Coronary artery (tissue), 2 donors: ENCODE measurements around the gene GCNT4.
A peak's percentile ranks its signal among the peaks of the same experiment; 100 is the strongest.

ENCODE experiments used
- DNase-seq: peaks from one replicate; pipeline ENCODE4 v3.0.0-alpha.2; 2017; ENCODE audit warnings: low spot score
- H3K27ac ChIP-seq, 2 donors: fragments of 200-600 bp; sonication (generic); one replicate each; pipeline ENCODE4 v1.5.1; 2016 to 2019
- H3K4me3 ChIP-seq: fragments of 200-600 bp; sonication (generic); 2 replicates; pipeline ENCODE4 v1.5.1; 2016; ENCODE audit warnings: mild to moderate bottlenecking, moderate library complexity
- TF ChIP-seq, protein P1 (sequence below): fragments of 200-600 bp; sonication (generic); IDR thresholded peaks from one replicate; pipeline ENCODE4 v1.5.1; 2019; ENCODE audit warnings: antibody characterized with exemption

Gene GCNT4

DNA sequence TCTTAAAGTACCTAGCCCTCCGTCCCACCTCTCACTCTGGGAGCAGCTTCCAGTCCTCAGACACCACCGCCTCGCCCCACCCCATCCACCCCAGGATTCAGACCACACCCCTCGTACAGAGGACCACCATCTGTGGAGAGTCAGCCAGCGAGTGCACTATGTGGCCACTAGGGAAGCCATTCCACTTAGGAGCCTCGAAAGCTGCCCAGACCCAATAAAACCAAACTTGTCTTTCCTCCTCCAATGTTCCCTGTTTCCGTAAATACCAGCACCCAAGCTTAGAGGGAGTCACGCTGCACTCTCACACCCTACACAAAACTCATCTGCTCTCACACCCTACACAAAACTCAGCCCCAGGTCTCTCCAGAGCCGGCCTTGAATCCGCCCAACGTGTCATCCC, 1.9 kb downstream of the GCNT4 start:
- peak overlapping the region; percentile 5 for H3K4me3 ChIP-seq
- TF ChIP-seq, protein P1, sequence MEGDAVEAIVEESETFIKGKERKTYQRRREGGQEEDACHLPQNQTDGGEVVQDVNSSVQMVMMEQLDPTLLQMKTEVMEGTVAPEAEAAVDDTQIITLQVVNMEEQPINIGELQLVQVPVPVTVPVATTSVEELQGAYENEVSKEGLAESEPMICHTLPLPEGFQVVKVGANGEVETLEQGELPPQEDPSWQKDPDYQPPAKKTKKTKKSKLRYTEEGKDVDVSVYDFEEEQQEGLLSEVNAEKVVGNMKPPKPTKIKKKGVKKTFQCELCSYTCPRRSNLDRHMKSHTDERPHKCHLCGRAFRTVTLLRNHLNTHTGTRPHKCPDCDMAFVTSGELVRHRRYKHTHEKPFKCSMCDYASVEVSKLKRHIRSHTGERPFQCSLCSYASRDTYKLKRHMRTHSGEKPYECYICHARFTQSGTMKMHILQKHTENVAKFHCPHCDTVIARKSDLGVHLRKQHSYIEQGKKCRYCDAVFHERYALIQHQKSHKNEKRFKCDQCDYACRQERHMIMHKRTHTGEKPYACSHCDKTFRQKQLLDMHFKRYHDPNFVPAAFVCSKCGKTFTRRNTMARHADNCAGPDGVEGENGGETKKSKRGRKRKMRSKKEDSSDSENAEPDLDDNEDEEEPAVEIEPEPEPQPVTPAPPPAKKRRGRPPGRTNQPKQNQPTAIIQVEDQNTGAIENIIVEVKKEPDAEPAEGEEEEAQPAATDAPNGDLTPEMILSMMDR: no peak

DNA sequence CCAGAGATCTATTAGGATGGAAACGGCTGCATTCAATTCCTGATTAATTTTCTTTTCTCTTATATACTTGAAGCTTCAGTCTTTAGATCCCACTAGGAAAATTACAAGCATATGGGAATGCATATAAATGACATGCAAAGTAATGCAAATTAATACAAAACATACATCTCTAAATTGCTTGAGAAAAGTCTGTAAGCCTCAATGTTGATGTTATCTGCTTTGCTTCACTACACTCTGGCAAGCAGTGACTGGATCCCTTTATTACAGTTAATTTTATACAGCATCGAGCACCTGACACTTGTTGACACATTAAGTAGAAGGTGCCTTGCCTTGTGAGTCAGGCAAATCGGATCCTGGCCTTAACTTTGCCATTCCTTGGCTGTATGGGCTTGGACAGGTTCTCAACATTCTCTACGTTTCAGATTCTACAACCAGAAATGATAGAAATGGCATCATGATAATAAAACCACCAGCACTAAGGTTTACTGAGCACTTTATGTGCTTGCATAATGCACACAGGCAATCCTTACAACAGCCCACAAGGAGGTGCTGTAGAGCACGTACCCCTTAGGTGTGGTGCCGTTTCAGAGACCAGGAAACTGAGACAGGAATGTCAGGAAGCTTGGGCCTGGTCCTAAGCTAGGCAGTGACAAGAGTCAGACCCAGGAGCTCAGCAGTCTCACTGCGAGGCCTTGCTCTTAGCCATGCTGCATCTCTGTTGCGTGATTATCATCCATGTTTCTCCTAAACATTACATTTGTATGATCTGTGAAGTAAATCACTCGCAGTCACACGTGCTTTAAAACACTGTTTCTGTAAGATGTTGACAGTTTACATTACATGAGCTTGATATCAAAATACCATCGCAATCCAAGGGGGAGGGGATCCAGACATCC, 2.7 kb downstream of the GCNT4 start:
- TF ChIP-seq, protein P1: peak; percentile 61
- DNase-seq: no peak
- Histone ChIP-seq H3K27ac (peak overlapping the region in 1 of 2 donors; percentile 68), H3K4me3 (peak overlapping the region; percentile 5)

More for the DNA sequence above, 1.9 kb downstream of the GCNT4 start:
- peak overlapping the region in 1 of 2 donors; percentile 0 for H3K27ac ChIP-seq
- DNase-seq: no peak

DNA sequence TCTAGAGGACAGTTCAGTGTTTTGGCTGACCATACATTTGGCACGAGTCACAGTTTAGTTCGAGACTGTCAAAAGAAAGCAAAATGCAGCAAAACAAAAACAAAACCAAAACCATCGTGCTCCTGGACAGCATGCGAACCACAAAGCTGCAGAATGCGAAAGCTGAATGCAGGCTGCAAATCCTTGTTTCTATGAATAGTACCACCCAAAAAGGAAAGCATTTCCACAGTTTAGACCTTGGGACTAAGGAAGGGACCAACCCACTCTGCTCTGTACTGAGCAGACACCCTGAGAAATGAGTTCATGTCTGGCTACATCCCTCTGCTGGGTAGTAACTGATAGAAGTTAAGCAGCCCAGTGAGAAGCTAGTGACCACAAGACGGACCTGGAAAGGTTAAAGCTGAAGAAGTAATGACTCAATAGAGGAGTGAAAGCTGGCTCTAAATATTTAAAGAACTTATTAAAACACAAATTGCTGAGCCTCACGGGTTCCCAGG, 3.9 kb downstream of the GCNT4 start:
- TF ChIP-seq, protein P1: no peak
- H3K27ac ChIP-seq: peak overlapping the region; percentile 63 to 68
- DNase-seq: no peak
- peak overlapping the region; percentile 23 for H3K4me3 ChIP-seq

DNA sequence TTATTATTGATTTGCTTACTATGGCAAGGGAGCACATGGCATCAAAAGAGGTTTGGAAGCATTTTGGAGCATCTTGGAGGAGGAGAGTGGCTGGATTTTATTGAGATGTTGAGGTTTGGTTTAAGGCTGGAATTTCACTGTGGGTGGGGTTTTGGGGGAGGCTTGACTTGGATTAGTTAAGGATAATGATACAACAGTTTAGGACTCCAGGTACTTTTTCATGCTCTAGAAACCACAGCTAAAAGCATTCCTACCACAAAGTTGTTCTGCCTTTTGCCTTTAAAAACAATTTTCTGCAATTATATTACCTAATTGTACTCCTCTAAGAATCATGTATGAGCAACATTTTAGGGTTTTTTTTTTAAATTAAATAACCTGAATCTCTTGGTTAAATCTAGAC, 5.0 kb downstream of the GCNT4 start:
- no peak for DNase-seq
- Histone ChIP-seq H3K27ac (peak overlapping the region in 1 of 2 donors; percentile 3), H3K4me3 (no peak overlapping the region)
- TF ChIP-seq, protein P1: no peak

DNA sequence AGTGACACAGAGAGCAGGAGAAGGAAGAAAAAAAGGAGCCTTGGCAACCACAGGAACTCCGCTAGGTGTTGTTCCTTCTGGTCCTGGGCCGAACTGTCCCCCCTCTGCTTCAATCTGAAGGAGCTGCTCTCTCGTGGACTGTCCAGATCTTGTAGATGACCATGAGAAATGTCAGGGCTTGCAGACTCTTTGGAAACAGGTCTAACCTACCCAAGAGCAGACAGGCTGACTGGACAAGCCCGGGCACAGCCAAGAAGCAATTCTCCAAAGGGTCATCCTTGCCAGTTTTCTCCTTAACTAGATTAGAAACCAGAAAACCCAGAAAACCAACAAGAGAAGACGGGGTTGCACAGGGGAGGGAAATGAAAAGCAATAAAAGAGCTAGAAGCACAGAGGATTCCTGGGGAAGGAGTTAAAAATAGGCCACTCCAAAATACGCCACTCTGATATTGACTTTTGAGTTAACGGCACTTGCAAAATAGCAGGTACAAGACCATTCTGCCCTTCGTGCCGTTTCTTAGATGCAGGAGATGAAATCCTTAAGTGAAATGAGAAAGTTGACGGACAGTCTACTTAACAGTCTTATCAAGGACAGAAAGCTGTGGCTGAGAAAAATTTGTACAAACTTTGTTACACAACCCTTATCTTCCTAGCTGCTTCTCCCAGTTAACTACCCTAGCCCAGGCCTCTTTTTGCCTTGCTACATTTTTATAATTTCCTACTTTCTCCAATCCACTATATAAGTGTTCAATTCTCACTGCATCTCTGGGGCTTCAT, 5.8 kb downstream of the GCNT4 start:
- Histone ChIP-seq H3K4me3 (no peak overlapping the region), H3K27ac (peak overlapping the region in 1 of 2 donors; percentile 3)
- no peak for DNase-seq
- TF ChIP-seq, protein P1: no peak

DNA sequence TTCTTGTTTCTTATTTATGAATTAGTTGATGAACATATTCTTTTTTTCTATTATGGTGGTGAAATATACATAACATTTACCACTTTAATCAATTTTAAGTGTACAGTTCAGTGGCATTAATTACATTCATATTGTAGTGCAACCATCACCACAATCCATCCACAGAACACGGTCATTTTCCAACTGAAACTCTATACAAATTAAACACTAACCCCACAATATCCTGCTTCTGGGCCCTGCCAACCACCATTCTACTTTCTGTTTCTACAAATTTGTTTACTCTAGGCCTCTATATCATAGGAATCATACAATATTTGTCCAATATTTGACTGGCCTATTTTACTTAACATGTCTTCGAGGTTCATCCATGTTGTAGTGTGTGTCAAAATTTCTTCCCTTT, 7.3 kb downstream of the GCNT4 start:
- Histone ChIP-seq H3K4me3 (no peak overlapping the region), H3K27ac (no peak overlapping the region)
- no peak for DNase-seq
- TF ChIP-seq, protein P1: no peak
